HepG2 (cell line): Measurements from ENCODE around the gene CDK5RAP2. TPM values are rescaled to one million over a fixed set of nuclear protein-coding genes. Genes with fewer than 3 reads are reported as not detected.

Source experiments
- CBFB ChIP-seq: sonication (generic); formaldehyde crosslinking; IDR thresholded peaks from 2 replicates; pipeline ENCODE4 v1.4.0; 2020; ENCODE audit warnings: missing genetic modification reagents
- MLLT10 ChIP-seq: sonication (generic); formaldehyde crosslinking; IDR thresholded peaks from 2 replicates; pipeline ENCODE4 v1.4.0; 2020; ENCODE audit warnings: missing genetic modification reagents
- NCOA2 ChIP-seq: sonication (generic); formaldehyde crosslinking; IDR thresholded peaks from 2 replicates; pipeline ENCODE4 v1.8.0; 2022; ENCODE audit warnings: inconsistent platforms
- SKI ChIP-seq: fragments of 450-650 bp; IDR thresholded peaks from one replicate; pipeline ENCODE4 v1.6.1; 2018; ENCODE audit warnings: mild to moderate bottlenecking; ENCODE audit not compliant: partially characterized antibody
- U2AF2 ChIP-seq: fragments of 200-400 bp; formaldehyde crosslinking; IDR thresholded peaks from 2 replicates; pipeline ENCODE4 v1.6.1; 2017; ENCODE audit warnings: low read depth, mild to moderate bottlenecking, low read length
- ZNF121 ChIP-seq: sonication (generic); formaldehyde crosslinking; IDR thresholded peaks from 2 replicates; pipeline ENCODE4 v1.5.0; 2020; ENCODE audit warnings: mild to moderate bottlenecking, missing genetic modification reagents
- ZSCAN9 ChIP-seq: IDR thresholded peaks from 2 replicates; pipeline ENCODE4 v1.6.1; 2016; ENCODE audit warnings: borderline replicate concordance
- polyA plus RNA-seq, 8 experiments: library from polyadenylated mRNA; depleted of rRNA in 3 of 8; stranded (reverse) in 7 of 8; unstranded in 1 of 8; fragments of >200 nt; fragmentation: Illumina TruSeq in 4 of 8; extraction: Trizol in 4 of 8; gene quantifications; 2 replicates each; pipeline versions ENCODE4 v1.2.1 to v1.2.3, GENCODE V29; 2011 to 2016; ENCODE audit warnings: low read depth in 4 of 8, missing spikeins in 1 of 8, mixed read lengths in 1 of 8; ENCODE audit not compliant: insufficient read depth in 1 of 8
- total RNA-seq, 5 experiments: library from RNA; depleted of rRNA; stranded (reverse); fragments of >200 nt; fragmentation: Illumina TruSeq; extraction: Trizol; gene quantifications; 2 replicates each; pipeline ENCODE4 v1.2.3, GENCODE V29; 2016; ENCODE audit warnings: low read depth in 1 of 5
- TF ChIP-seq, protein P1 (sequence below): sonication (generic); formaldehyde crosslinking; IDR thresholded peaks from 2 replicates; pipeline ENCODE4 v1.4.0; 2020; ENCODE audit warnings: missing genetic modification reagents, mild to moderate bottlenecking, borderline replicate concordance
- TF ChIP-seq, protein P2 (sequence below): sonication (generic); formaldehyde crosslinking; IDR thresholded peaks from 2 replicates; pipeline ENCODE4 v1.5.0; 2020; ENCODE audit warnings: mild to moderate bottlenecking, missing genetic modification reagents, borderline replicate concordance
- TF ChIP-seq, protein P3 (sequence below): IDR thresholded peaks from 2 replicates; pipeline ENCODE4 v1.6.1; 2016; ENCODE audit warnings: mild to moderate bottlenecking
- TF ChIP-seq, protein P4 (sequence below): sonication (generic); formaldehyde crosslinking; IDR thresholded peaks from 2 replicates; pipeline ENCODE4 v1.5.0; 2020; ENCODE audit warnings: mild to moderate bottlenecking, missing genetic modification reagents
- TF ChIP-seq, protein P5 (sequence below): IDR thresholded peaks from 2 replicates; pipeline ENCODE4 v1.6.1; 2018; ENCODE audit warnings: missing genetic modification reagents, mild to moderate bottlenecking, missing compliant biosample characterization
- TF ChIP-seq, protein P6 (sequence below): sonication (generic); formaldehyde crosslinking; IDR thresholded peaks from 2 replicates; pipeline ENCODE4 v1.5.1; 2020; ENCODE audit warnings: missing genetic modification reagents, mild to moderate bottlenecking, borderline replicate concordance

Gene CDK5RAP2
- total and polyA plus RNA-seq, 2 of the 13 experiments (the other 11 are each of a cell fraction or from before 2014, with no cell fraction given) = 31.8 to 42.2 TPM

DNA sequence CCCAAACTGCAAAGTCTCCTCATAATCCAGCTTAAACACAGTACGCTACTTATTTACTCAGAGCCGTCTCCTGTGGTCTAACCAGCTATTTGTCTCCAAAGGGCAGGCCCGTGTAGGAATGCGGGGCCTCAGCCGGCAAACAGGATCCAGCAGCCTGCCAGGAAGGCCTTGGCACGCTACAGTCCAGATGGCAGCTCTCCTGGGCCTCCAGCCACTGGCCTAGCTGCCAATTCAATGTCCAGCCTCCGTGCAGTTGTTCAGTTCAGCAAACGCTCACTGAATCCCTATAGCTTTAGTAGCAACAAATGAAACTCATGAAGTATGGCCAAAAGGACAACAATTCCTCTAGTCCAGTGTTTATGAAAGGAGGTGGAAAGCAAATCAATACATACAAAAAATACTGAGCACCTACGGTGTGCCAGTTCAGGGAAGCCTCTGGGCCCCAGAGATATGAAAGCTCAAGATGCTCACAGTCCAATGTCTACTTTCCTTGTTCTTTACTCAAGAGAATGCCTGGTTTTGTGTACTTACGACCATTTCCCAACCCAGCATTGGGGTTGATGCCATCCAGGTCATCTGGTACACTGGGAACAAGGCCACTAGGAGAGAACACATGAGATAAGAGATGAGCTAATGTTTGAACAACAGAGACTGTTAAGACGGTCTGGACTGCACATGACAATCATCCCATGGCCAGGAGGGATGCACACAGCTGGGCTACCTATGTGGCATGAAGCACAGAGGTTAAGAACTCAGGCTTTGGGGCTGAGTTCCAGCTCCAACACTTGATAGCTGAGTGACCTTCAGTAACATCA, 8.3 kb downstream of the CDK5RAP2 start (continued):
- TF ChIP-seq, protein P1, sequence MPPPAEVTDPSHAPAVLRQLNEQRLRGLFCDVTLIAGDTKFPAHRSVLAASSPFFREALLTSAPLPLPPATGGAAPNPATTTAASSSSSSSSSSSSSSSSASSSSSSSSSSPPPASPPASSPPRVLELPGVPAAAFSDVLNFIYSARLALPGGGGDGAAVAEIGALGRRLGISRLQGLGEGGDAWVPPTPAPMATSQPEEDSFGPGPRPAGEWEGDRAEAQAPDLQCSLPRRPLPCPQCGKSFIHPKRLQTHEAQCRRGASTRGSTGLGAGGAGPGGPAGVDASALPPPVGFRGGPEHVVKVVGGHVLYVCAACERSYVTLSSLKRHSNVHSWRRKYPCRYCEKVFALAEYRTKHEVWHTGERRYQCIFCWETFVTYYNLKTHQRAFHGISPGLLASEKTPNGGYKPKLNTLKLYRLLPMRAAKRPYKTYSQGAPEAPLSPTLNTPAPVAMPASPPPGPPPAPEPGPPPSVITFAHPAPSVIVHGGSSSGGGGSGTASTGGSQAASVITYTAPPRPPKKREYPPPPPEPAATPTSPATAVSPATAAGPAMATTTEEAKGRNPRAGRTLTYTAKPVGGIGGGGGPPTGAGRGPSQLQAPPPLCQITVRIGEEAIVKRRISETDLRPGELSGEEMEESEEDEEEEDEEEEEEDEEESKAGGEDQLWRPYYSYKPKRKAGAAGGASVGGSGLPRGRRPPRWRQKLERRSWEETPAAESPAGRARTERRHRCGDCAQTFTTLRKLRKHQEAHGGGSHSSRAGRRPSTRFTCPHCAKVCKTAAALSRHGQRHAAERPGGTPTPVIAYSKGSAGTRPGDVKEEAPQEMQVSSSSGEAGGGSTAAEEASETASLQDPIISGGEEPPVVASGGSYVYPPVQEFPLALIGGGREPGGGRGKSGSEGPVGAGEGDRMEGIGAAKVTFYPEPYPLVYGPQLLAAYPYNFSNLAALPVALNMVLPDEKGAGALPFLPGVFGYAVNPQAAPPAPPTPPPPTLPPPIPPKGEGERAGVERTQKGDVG = no peak
- TF ChIP-seq CBFB (CRISPR knock-in tag) = peak; percentile 73
- TF ChIP-seq, protein P2, sequence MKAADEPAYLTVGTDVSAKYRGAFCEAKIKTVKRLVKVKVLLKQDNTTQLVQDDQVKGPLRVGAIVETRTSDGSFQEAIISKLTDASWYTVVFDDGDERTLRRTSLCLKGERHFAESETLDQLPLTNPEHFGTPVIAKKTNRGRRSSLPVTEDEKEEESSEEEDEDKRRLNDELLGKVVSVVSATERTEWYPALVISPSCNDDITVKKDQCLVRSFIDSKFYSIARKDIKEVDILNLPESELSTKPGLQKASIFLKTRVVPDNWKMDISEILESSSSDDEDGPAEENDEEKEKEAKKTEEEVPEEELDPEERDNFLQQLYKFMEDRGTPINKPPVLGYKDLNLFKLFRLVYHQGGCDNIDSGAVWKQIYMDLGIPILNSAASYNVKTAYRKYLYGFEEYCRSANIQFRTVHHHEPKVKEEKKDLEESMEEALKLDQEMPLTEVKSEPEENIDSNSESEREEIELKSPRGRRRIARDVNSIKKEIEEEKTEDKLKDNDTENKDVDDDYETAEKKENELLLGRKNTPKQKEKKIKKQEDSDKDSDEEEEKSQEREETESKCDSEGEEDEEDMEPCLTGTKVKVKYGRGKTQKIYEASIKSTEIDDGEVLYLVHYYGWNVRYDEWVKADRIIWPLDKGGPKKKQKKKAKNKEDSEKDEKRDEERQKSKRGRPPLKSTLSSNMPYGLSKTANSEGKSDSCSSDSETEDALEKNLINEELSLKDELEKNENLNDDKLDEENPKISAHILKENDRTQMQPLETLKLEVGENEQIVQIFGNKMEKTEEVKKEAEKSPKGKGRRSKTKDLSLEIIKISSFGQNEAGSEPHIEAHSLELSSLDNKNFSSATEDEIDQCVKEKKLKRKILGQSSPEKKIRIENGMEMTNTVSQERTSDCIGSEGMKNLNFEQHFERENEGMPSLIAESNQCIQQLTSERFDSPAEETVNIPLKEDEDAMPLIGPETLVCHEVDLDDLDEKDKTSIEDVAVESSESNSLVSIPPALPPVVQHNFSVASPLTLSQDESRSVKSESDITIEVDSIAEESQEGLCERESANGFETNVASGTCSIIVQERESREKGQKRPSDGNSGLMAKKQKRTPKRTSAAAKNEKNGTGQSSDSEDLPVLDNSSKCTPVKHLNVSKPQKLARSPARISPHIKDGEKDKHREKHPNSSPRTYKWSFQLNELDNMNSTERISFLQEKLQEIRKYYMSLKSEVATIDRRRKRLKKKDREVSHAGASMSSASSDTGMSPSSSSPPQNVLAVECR = peak; percentile 81; the same call in 1 of the 2 replicates
- TF ChIP-seq, protein P3, sequence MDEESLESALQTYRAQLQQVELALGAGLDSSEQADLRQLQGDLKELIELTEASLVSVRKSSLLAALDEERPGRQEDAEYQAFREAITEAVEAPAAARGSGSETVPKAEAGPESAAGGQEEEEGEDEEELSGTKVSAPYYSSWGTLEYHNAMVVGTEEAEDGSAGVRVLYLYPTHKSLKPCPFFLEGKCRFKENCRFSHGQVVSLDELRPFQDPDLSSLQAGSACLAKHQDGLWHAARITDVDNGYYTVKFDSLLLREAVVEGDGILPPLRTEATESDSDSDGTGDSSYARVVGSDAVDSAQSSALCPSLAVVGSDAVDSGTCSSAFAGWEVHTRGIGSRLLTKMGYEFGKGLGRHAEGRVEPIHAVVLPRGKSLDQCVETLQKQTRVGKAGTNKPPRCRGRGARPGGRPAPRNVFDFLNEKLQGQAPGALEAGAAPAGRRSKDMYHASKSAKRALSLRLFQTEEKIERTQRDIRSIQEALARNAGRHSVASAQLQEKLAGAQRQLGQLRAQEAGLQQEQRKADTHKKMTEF = peak; percentile 95
- TF ChIP-seq, protein P4, sequence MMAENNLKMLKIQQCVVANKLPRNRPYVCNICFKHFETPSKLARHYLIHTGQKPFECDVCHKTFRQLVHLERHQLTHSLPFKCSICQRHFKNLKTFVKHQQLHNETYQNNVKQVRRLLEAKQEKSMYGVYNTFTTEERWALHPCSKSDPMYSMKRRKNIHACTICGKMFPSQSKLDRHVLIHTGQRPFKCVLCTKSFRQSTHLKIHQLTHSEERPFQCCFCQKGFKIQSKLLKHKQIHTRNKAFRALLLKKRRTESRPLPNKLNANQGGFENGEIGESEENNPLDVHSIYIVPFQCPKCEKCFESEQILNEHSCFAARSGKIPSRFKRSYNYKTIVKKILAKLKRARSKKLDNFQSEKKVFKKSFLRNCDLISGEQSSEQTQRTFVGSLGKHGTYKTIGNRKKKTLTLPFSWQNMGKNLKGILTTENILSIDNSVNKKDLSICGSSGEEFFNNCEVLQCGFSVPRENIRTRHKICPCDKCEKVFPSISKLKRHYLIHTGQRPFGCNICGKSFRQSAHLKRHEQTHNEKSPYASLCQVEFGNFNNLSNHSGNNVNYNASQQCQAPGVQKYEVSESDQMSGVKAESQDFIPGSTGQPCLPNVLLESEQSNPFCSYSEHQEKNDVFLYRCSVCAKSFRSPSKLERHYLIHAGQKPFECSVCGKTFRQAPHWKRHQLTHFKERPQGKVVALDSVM (CRISPR knock-in tag) = peak; percentile 63
- no peak for TF ChIP-seq U2AF2
- TF ChIP-seq ZNF121 (CRISPR knock-in tag) = 0 out of 2 replicates have a peak, but pooled peaks have one; percentile 14
- TF ChIP-seq, protein P5, sequence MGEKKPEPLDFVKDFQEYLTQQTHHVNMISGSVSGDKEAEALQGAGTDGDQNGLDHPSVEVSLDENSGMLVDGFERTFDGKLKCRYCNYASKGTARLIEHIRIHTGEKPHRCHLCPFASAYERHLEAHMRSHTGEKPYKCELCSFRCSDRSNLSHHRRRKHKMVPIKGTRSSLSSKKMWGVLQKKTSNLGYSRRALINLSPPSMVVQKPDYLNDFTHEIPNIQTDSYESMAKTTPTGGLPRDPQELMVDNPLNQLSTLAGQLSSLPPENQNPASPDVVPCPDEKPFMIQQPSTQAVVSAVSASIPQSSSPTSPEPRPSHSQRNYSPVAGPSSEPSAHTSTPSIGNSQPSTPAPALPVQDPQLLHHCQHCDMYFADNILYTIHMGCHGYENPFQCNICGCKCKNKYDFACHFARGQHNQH (CRISPR knock-in tag) = peak; percentile 92
- peak; percentile 95 for TF ChIP-seq NCOA2 (CRISPR knock-in tag)
- TF ChIP-seq, protein P6, sequence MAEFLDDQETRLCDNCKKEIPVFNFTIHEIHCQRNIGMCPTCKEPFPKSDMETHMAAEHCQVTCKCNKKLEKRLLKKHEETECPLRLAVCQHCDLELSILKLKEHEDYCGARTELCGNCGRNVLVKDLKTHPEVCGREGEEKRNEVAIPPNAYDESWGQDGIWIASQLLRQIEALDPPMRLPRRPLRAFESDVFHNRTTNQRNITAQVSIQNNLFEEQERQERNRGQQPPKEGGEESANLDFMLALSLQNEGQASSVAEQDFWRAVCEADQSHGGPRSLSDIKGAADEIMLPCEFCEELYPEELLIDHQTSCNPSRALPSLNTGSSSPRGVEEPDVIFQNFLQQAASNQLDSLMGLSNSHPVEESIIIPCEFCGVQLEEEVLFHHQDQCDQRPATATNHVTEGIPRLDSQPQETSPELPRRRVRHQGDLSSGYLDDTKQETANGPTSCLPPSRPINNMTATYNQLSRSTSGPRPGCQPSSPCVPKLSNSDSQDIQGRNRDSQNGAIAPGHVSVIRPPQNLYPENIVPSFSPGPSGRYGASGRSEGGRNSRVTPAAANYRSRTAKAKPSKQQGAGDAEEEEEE (CRISPR knock-in tag) = no peak
- 0 out of 2 replicates have a peak, but pooled peaks have one; percentile 21 for TF ChIP-seq ZSCAN9
- peak; percentile 88 for TF ChIP-seq SKI
- no peak for TF ChIP-seq MLLT10 (CRISPR knock-in tag)
